ENCODE data around the gene TXNRD1. TPM values are rescaled to one million over a fixed set of nuclear protein-coding genes. Genes with fewer than 3 reads are reported as not detected.

The TXNRD1 gene
- total RNA-seq, 2 donors from 2014 or later: 87.6 to 115 TPM

GRCh38 chr12:104189915-104190555, 25.5 kb upstream of the TXNRD1 start:
- no peak for DNase-seq (ENCODE audit: low spot score)
- Histone ChIP-seq H3K27ac (no peak overlapping the region), H3K4me1 (replicated peaks) (no peaks in the 10 kb centered on the region), H3K27me3 (replicated peaks; ENCODE audit: insufficient read depth) (no peaks in the 10 kb centered on the region), H3K4me3 (no peak overlapping the region), H3K9me3 (no peaks in the 10 kb centered on the region), H3K36me3 (no peaks in the 10 kb centered on the region)
- intact Hi-C loops (cut with DNase I): no loop called here
- TF ChIP-seq POLR2A (IDR thresholded peaks at IDR 0.05) (no peak), CTCF (IDR thresholded peaks at IDR 0.05) (no peak), POLR2AphosphoS5 (IDR thresholded peaks at IDR 0.05) (no peak)
- WGBS: 93% methylated on average over 2 of the region's 2 CpGs

GRCh38 chr12:104190641-104191176, 24.9 kb upstream of the TXNRD1 start:
- H3K4me3 ChIP-seq: no peak overlapping the region
- intact Hi-C loops (cut with DNase I): no loop called here
- 94% methylated on average over 3 of the region's 3 CpGs for WGBS
- H3K4me1 ChIP-seq (replicated peaks): no peaks in the 10 kb centered on the region
- no peaks in the 10 kb centered on the region for H3K36me3 ChIP-seq
- TF ChIP-seq POLR2A (IDR thresholded peaks at IDR 0.05) (no peak), POLR2AphosphoS5 (IDR thresholded peaks at IDR 0.05) (no peak), CTCF (IDR thresholded peaks at IDR 0.05) (no peak)
- DNase-seq (ENCODE audit: low spot score): no peak
- H3K27me3 ChIP-seq (replicated peaks; ENCODE audit: insufficient read depth): no peaks in the 10 kb centered on the region
- H3K9me3 ChIP-seq: no peaks in the 10 kb centered on the region
- H3K27ac ChIP-seq: no peak overlapping the region

GRCh38 chr12:104197264-104197663, 18.3 kb upstream of the TXNRD1 start:
- no peaks in the 10 kb centered on the region for H3K27me3 ChIP-seq (replicated peaks; ENCODE audit: insufficient read depth)
- H3K4me1 ChIP-seq (replicated peaks): no peaks in the 10 kb centered on the region
- no peak for DNase-seq (ENCODE audit: low spot score)
- H3K27ac ChIP-seq: no peak overlapping the region
- H3K36me3 ChIP-seq: no peaks in the 10 kb centered on the region
- intact Hi-C loops (cut with DNase I): loop anchor here (2.0 kb wide), 1 partner anchor 18 kb away; the partner anchor contains the start of gene TXNRD1
- no peaks in the 10 kb centered on the region for H3K9me3 ChIP-seq
- 70% methylated on average over 2 of the region's 2 CpGs for WGBS
- H3K4me3 ChIP-seq: no peak overlapping the region
- TF ChIP-seq POLR2AphosphoS5 (IDR thresholded peaks at IDR 0.05) (peak; percentile 34), CTCF (IDR thresholded peaks at IDR 0.05) (no peak)

GRCh38 chr12:104199964-104200363, 15.6 kb upstream of the TXNRD1 start:
- Histone ChIP-seq H3K27me3 (replicated peaks; ENCODE audit: insufficient read depth) (no peaks in the 10 kb centered on the region), H3K36me3 (no peaks in the 10 kb centered on the region), H3K4me3 (no peak overlapping the region), H3K27ac (no peak overlapping the region), H3K9me3 (no peaks in the 10 kb centered on the region), H3K4me1 (replicated peaks) (no peaks in the 10 kb centered on the region)
- intact Hi-C loops (cut with DNase I): loop anchor here (5.0 to 10.0 kb wide), 3 partner anchors 157 to 855 kb away; no protein-coding TSS in a partner anchor
- 94% methylated on average over 2 of the region's 2 CpGs for WGBS
- TF ChIP-seq CTCF (IDR thresholded peaks at IDR 0.05) (no peak), POLR2AphosphoS5 (IDR thresholded peaks at IDR 0.05) (no peak), POLR2A (IDR thresholded peaks at IDR 0.05) (no peak)
- no peak for DNase-seq (ENCODE audit: low spot score)

All from prostate gland (tissue), 2 donors.